Activated T-helper 2 cell treated with anti-CD3 and anti-CD28 coated beads, Interferon-gamma antibody, Interleukin-2, Interleukin-4, amounts not matched to agents 10 μg/mL and 5 μg/mL and 100 μg/mL, durations not matched to agents 14 hours and 24 hours and 36 hours (primary cell): ENCODE data around the gene MRPL48. TPM values are rescaled to one million over a fixed set of nuclear protein-coding genes. Genes with fewer than 3 reads are reported as not detected.

Experiments used
- DNase-seq: peaks from one replicate; pipeline ENCODE4 v3.0.0; 2021; ENCODE audit warnings: low spot score
- H3K27ac Mint-ChIP-seq: one replicate; pipeline ENCODE4 v1.8.0; 2021; ENCODE audit warnings: mixed read lengths
- H3K27me3 Mint-ChIP-seq: one replicate; pipeline ENCODE4 v1.8.0; 2021; ENCODE audit warnings: low read depth, mixed read lengths
- H3K36me3 Mint-ChIP-seq: one replicate; pipeline ENCODE4 v1.8.0; 2021; ENCODE audit warnings: low read depth, mixed read lengths
- H3K4me1 Mint-ChIP-seq: one replicate; pipeline ENCODE4 v1.8.0; 2021; ENCODE audit warnings: low read depth, mixed read lengths
- H3K4me3 Mint-ChIP-seq: one replicate; pipeline ENCODE4 v1.8.0; 2021; ENCODE audit warnings: low read depth, mild to moderate bottlenecking, moderate library complexity, mixed read lengths
- H3K9me3 Mint-ChIP-seq: one replicate; pipeline ENCODE4 v1.8.0; 2021; ENCODE audit warnings: mixed read lengths
- intact Hi-C: fragments of 100-400 bp; cut with micrococcal nuclease; formaldehyde crosslinking; loops from one replicate; pipeline ENCODE4 v1.15.1; 2023
- total RNA-seq: library from RNA; stranded (reverse); gene quantifications from 2 replicates; pipeline ENCODE4 v1.2.3, GENCODE V29; 2022

The MRPL48 gene
- total RNA-seq, 1 donor from 2014 or later = 63.1 TPM

DNA sequence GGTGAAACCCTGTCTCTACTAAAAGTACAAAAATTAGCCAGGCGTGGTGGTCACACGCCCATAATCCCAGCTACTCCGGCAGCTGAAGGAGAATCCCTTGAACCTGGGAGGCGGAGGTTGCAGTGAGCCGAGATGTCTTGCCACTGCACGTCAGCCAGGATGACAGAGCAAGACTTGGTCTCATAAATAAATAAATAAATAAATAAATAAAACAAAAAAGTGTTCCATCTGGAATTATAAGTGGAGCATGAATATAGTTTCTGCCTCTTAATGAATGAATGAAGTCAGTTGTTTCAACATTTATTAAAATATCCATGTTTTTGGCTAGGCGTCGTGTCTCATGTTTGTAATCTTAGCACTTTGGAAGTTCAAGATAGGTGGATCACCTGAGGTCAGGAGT, 27.1 kb downstream of the MRPL48 start:
- Mint-ChIP-seq H3K9me3 (no peaks in the 10 kb centered on the region), H3K27me3 (no peaks in the 10 kb centered on the region), H3K27ac (no peak overlapping the region), H3K36me3 (peaks cover 7% of the 10 kb centered on the region), H3K4me3 (no peak overlapping the region), H3K4me1 (no peaks in the 10 kb centered on the region)
- no peak for DNase-seq
- intact Hi-C loops = no loop called here

DNA sequence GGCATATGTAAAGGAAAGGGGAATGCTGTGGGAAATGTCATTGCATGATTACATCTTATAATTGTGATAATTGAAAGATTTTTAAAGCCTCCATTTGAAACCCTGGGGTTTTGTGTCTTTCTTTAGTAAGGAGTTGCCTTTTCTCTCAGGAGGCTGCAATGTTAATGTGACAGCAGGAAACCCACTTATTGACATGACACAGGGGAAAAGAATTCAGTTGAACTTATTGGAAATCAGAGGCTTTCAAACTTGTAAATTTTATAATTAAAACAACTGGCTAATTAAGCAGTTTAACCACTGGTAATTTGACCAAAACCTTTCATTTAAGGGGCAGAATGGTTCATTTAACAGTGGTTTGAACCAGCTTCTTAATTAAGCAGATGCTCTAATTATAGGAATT, 31.2 kb downstream of the MRPL48 start:
- no peaks in the 10 kb centered on the region for H3K9me3 Mint-ChIP-seq
- no peaks in the 10 kb centered on the region for H3K27me3 Mint-ChIP-seq
- intact Hi-C loops = no loop called here
- peaks cover 3% of the 10 kb centered on the region for H3K36me3 Mint-ChIP-seq
- H3K4me1 Mint-ChIP-seq = no peaks in the 10 kb centered on the region
- DNase-seq = no peak
- H3K4me3 Mint-ChIP-seq = no peak overlapping the region
- no peak overlapping the region for H3K27ac Mint-ChIP-seq

DNA sequence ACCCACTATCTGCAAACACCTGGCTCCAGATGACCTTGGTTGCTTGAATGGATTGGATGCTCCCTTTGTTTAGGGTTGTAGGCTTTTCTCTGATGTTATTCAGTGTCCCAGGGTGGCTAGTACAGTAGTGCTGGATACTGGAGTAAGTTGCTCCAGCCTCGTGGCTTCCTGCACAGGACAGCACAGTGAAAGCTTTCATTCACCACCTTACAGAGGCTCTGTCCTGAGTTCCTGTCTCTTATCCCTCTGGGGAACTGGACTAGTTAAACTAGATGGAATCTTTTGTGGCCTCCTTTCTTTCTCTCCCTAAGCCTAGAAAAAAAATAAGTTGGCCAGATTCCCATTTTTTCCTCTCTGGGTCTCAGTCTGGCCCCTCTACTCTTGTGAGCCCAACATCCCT, 42.6 kb downstream of the MRPL48 start:
- H3K27ac Mint-ChIP-seq = no peak overlapping the region
- intact Hi-C loops = no loop called here
- no peaks in the 10 kb centered on the region for H3K9me3 Mint-ChIP-seq
- H3K27me3 Mint-ChIP-seq = no peaks in the 10 kb centered on the region
- H3K4me1 Mint-ChIP-seq = no peaks in the 10 kb centered on the region
- peaks cover 33% of the 10 kb centered on the region for H3K36me3 Mint-ChIP-seq
- DNase-seq = no peak
- no peak overlapping the region for H3K4me3 Mint-ChIP-seq

DNA sequence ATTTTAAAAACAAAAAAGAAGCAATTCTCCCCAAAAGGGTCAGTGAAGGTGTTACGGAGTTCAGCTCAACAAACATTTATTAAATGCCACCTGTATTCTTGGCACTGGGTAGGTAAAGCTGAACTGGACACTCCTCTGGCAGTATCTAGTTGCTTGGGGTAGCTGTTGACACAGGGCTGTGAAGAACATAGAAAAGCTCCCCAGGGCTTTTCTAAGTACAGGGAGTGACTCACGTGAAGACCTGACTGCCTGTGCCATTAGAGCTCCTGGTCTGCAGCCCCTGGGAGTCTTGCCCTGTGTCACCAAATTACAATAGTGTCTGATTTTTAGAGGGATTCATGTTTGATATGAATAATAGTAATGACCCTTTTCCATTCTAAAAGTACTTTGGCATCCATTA, 45.4 kb downstream of the MRPL48 start:
- peaks cover 22% of the 10 kb centered on the region for H3K36me3 Mint-ChIP-seq
- H3K27ac Mint-ChIP-seq = no peak overlapping the region
- intact Hi-C loops = no loop called here
- no peak overlapping the region for H3K4me3 Mint-ChIP-seq
- no peaks in the 10 kb centered on the region for H3K4me1 Mint-ChIP-seq
- no peak for DNase-seq
- H3K27me3 Mint-ChIP-seq = no peaks in the 10 kb centered on the region
- H3K9me3 Mint-ChIP-seq = no peaks in the 10 kb centered on the region

DNA sequence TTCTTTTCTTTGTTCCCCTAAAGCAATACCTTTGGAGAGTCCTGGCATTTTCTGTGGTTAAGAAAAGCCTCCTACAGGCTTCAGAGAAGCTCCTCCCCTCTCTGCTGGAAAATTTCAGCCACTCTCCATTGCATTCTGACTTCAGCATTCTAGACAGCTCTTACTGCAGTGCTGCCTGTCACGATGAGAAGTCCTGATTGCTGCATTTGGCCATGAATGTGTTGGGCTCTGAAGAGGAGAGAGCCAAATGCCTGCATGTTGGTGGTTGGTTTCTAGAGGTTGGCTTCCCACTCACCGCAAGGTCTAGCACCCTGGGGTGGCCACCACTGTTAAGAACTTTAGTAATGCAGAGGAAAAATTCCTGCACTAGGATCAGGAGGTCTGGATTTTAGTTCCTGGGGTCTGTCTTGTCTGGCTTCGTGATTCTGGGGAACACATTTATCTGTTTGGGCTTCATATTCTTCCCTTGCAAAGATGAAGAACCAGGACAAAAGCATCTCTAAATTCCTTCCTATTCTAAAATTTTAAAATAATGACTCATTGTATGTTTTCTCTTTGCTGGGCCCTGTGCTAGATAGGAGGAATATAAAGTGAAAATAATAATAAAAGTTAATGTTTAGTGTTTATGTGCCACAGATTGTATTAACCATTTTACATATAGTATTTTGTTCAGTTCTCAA, 50.9 kb downstream of the MRPL48 start:
- intact Hi-C loops = no loop called here
- Mint-ChIP-seq H3K9me3 (no peaks in the 10 kb centered on the region), H3K4me1 (peaks cover 2% of the 10 kb centered on the region), H3K4me3 (no peak overlapping the region), H3K36me3 (peaks cover 13% of the 10 kb centered on the region), H3K27ac (no peak overlapping the region), H3K27me3 (no peaks in the 10 kb centered on the region)
- DNase-seq = no peak

DNA sequence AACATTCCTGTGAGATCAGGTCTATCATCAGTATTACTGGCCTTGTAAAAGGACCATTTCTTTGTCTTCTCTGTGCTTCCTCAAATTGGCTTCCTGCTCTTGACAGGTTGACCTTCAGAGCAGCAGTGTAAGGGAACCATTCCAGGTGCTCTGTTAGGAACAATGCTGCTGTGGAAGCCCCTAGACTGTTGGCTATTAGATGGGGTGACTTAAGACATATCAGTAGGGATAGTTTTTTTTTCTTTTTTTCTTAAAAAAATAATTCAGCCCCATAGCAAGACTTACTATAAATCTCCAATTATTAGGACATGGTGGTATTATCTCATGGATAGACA, 51.4 kb downstream of the MRPL48 start:
- Mint-ChIP-seq H3K36me3 (peaks cover 11% of the 10 kb centered on the region), H3K4me3 (no peak overlapping the region), H3K9me3 (no peaks in the 10 kb centered on the region), H3K4me1 (peaks cover 2% of the 10 kb centered on the region), H3K27ac (no peak overlapping the region), H3K27me3 (no peaks in the 10 kb centered on the region)
- DNase-seq = no peak
- intact Hi-C loops = no loop called here

DNA sequence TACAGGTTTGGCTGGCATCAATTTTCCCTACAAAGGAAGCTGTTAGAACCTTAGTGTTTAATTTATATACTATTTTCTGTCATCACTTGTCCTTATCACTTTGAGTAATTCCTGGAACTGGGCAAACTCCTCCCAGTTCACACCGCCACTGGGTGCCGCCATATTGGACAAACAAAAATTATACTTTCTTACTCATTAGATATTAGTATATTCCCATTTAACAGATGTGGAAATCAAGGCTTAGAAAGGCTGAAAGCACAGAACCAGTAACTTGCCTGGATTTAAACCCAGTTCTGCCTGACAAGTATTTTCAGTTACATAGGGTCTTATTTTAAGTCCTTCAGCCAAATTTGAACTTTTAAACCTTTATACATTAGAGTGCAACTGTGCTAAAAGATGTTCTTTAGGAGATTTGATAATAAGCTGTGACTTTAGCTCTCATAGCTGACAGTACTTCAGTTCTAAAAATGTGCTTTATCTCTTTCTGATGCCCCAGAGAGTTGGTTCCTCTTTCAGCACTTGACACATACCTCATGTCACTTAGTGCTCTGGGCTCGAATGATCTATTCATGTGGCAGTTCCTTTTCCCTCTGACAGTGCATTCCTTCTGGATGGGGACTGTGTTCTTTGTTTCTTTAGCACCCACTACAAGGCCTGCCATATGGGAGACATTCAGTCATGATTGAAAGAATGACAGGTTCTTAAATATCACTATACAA, 63.5 kb downstream of the MRPL48 start:
- intact Hi-C loops = no loop called here
- no peak for DNase-seq
- H3K9me3 Mint-ChIP-seq = no peaks in the 10 kb centered on the region
- no peak overlapping the region for H3K4me3 Mint-ChIP-seq
- H3K36me3 Mint-ChIP-seq = peaks cover 15% of the 10 kb centered on the region
- H3K4me1 Mint-ChIP-seq = peaks cover 2% of the 10 kb centered on the region
- H3K27ac Mint-ChIP-seq = no peak overlapping the region
- H3K27me3 Mint-ChIP-seq = no peaks in the 10 kb centered on the region

DNA sequence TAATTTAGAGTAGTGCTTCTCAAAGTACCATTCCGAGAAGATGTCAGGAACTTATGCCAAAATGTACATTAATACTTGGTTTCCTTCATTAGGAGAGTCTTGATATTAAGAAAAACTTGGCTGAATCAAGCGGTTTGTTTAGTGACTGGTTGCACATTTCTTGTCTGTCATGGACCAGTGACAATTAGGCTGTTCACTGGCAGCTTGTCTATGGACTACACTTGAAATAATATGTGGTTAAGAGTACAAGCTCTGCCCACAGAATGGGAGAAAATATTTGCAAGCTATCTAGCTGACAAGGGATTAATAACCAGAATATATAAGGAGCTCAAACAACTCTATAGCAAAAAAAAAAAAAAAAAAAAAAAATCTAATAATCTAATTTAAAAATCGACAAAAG, 64.4 kb downstream of the MRPL48 start:
- Mint-ChIP-seq H3K4me3 (no peak overlapping the region), H3K27ac (no peak overlapping the region), H3K27me3 (no peaks in the 10 kb centered on the region), H3K4me1 (peaks cover 2% of the 10 kb centered on the region), H3K9me3 (no peaks in the 10 kb centered on the region), H3K36me3 (peaks cover 9% of the 10 kb centered on the region)
- no peak for DNase-seq
- intact Hi-C loops = no loop called here

DNA sequence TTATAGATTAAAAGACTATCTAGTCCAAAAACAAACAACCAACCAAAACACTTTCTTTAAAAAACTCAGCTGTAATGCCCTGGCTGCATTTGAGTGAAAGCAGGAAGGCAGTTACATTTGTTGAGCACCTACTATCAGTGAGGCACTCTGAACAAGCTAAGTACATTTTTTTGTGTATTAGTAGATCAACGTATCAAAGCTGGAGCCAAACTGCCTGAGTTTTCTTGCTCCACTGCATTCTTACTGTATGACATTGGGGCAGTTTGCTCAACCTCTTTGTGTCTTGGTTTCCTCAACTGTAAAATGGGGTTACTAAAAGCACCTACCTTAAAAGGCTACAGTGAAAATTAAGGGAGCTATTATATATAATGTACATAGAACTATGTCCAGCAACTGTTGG, 67.0 kb downstream of the MRPL48 start:
- Mint-ChIP-seq H3K27ac (no peak overlapping the region), H3K4me1 (no peaks in the 10 kb centered on the region), H3K36me3 (peaks cover 13% of the 10 kb centered on the region), H3K27me3 (no peaks in the 10 kb centered on the region), H3K9me3 (no peaks in the 10 kb centered on the region), H3K4me3 (no peak overlapping the region)
- intact Hi-C loops = no loop called here
- DNase-seq = no peak

DNA sequence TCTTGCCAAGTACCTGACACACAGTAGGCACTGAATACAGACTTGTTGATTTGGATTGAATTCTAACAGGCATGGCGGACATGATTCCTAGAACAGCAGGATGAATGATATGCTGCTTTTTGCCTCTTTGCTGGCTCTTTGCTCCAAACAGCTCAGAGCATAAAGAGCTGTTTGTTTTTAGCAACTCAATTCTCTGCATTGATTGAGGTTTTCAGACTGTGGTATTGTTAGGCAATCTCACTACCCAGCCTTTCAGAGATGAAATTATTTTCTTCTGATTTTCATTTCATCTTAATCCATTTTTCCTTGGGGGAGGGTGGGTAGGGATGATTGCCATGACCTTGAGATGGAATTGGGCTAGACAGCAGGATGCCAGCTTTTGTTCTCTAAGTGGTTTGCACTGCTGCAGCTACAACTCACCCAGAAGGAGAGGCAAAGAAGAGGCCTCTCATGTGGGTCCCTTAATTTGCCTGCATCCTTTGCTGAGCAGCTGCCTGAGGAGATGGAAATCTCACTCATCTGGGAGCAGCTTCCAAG, 68.4 kb downstream of the MRPL48 start:
- Mint-ChIP-seq H3K27ac (no peak overlapping the region), H3K27me3 (no peaks in the 10 kb centered on the region), H3K4me3 (no peak overlapping the region), H3K36me3 (peaks cover 23% of the 10 kb centered on the region), H3K9me3 (no peaks in the 10 kb centered on the region), H3K4me1 (no peaks in the 10 kb centered on the region)
- intact Hi-C loops = no loop called here
- DNase-seq = no peak

DNA sequence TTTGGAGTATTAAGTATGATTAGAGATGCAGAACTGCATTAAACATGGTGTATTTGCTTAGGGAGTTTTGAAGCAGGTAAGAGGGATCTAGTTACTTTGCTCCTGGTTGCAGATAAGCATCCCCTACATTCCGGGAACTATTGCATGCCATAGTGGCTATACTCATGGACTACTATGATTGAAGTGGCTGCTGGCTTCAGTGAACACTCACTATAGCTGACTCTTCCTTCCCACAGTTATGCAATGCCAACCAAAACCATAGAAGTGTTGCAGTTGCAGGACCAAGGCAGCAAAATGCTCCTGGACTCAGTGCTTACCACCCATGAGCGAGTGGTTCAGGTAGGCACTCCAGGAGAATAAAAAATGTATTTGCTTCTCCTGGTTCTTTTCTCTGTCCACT, 72.0 kb downstream of the MRPL48 start:
- Mint-ChIP-seq H3K27ac (no peak overlapping the region), H3K9me3 (no peaks in the 10 kb centered on the region), H3K27me3 (no peaks in the 10 kb centered on the region), H3K4me3 (no peak overlapping the region), H3K4me1 (no peaks in the 10 kb centered on the region), H3K36me3 (peaks cover 38% of the 10 kb centered on the region)
- no peak for DNase-seq
- intact Hi-C loops = no loop called here

DNA sequence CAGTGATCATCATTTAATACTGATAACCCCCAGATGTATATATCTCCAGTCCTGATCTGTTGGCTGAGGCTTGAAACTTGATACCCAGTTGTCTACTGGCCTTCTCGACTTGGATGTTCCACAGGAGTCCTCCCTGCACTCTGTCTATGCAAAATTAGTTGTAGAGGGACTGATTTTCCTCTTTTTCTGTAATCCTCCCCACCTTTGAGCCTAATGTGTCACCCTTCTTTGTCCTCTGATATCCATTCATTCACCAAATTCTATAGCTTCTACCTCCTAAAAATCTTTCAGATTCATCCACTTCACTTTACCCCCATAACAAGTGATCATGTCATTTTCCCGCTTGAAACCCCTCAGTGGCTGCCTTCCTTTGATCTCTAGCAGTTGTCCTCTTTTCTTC, 72.5 kb downstream of the MRPL48 start:
- DNase-seq = no peak
- peaks cover 40% of the 10 kb centered on the region for H3K36me3 Mint-ChIP-seq
- no peak overlapping the region for H3K27ac Mint-ChIP-seq
- H3K4me1 Mint-ChIP-seq = no peaks in the 10 kb centered on the region
- no peaks in the 10 kb centered on the region for H3K9me3 Mint-ChIP-seq
- H3K4me3 Mint-ChIP-seq = no peak overlapping the region
- no peaks in the 10 kb centered on the region for H3K27me3 Mint-ChIP-seq
- intact Hi-C loops = no loop called here

DNA sequence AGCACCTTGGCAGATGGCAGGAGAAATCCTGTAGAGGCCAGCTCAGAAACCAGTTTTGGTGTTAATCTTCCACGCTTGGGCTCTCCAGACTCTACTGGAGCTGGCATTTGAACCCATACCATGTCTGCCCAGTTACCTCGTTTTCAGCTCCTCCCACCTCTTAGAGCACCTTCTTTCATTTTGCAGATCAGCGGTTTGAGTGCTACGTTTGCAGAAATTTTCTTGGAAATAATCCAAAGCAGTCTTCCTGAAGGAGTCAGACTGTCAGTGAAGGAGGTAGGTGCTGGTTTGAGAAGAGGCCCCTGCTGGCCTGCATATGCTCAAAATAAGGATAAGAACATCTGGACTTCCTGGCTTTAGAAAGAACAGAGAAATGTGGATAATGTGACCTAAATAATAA, 75.3 kb downstream of the MRPL48 start:
- Mint-ChIP-seq H3K36me3 (peaks cover 45% of the 10 kb centered on the region), H3K27ac (no peak overlapping the region), H3K4me1 (no peaks in the 10 kb centered on the region), H3K9me3 (no peaks in the 10 kb centered on the region), H3K27me3 (no peaks in the 10 kb centered on the region), H3K4me3 (no peak overlapping the region)
- DNase-seq = no peak
- intact Hi-C loops = no loop called here
